ENCODE data around the gene SLFN12L. TPM values are rescaled to one million over a fixed set of nuclear protein-coding genes. Genes with fewer than 3 reads are reported as not detected.

Gene SLFN12L
- total RNA-seq, 4 donors from 2014 or later, result 0.50 to 3.4 (median 1.2) TPM

DNA sequence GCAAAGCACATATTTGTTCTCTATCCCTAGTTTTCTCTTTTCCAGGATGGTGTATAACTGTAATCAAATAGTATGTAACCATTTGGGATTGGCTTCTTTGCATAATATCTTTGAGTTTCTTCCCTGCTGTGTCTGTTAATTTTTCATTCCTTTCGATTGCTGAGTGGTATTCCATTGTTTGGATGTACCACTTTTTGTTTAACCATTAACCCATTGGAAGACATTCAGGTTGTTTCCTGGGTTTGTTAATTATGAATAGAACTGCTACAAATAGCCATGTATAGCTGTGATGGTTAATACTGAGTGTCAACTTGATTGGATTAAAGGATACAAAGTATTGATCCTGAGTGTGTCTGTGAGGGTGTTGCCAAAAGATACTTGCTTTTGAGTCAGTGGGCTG is 84.3 kb downstream of the SLFN12L start:
- TF ChIP-seq CTCF (IDR thresholded peaks at IDR 0.05), result no peak
- TF ChIP-seq POLR2A (IDR thresholded peaks at IDR 0.05), result no peak
- Histone ChIP-seq H3K36me3 (no peaks in the 10 kb centered on the region), H3K4me1 (peaks cover 0 to 17% (median 5%) of the 10 kb centered on the region in 3 donors), H3K27ac (no peak overlapping the region), H3K27me3 (peaks cover 0 to 63% (median 0%) of the 10 kb centered on the region in 4 donors), H3K4me3 (no peak overlapping the region), H3K9me3 (no peaks in the 10 kb centered on the region)
- intact Hi-C loops (cut with DNase I), result no loop called here
- WGBS, 2 donors, result 32 to 40% methylated on average over 1 of the region's 1 CpG
- DNase-seq, result no peak

DNA sequence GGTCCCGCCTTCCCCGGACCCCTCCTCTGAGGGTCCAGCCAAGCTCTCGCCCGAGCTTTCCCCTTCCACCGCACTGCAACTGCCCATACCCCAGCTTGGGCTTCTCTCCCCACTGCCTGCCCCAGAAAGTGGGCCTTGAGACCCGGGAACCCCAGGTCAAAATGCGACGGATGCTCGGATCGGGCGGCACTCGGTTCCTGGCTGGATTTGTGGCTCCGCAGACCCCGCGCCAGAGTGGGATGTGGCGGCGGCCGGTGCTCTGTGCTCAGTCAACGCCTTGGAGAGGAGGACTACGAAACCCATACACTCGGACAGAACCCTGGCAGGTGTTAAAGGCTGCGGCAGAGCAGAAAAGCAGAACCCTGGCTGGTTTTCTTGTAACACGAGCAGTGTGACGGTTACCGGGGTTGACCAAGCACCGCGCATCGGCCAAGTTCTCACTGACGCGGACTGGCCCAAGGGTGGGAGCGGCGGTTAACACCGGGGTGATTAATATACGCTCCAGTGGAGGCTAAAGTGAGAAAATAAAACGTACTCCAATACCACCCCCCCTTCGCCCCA is 88.0 kb downstream of the SLFN12L start:
- intact Hi-C loops (cut with DNase I), result no loop called here
- TF ChIP-seq CTCF (IDR thresholded peaks at IDR 0.05) (no peak), POLR2A (IDR thresholded peaks at IDR 0.05) (no peak)

DNA sequence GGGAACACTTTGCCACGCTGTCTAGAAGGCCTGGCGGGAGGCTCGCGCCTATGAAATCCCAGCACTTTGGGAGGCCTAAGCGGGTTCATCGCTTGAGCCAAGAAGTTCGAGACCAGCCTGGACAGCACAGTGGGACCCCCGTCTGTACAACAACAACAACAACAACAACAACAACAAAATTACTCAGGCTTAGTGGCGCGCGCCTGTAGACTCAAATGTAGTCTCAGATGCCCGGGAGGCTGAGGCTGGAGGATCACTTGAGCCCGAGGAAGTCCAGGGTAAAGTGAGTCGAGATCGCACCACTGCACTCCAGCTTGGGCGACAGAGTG is 88.6 kb downstream of the SLFN12L start:
- H3K27ac ChIP-seq, result peak overlapping the region in 3 of 4 donors; percentile 78 to 83 (median 79)
- intact Hi-C loops (cut with DNase I), result no loop called here
- no peak for DNase-seq
- H3K27me3 ChIP-seq, result peaks cover 0 to 56% (median 0%) of the 10 kb centered on the region in 4 donors
- H3K4me3 ChIP-seq, result peak overlapping the region; percentile 51 to 82 (median 62)
- H3K36me3 ChIP-seq, result no peaks in the 10 kb centered on the region
- 34 to 45% methylated on average over 12 to 16 of the region's 16 CpGs for WGBS, 2 donors
- TF ChIP-seq CTCF (IDR thresholded peaks at IDR 0.05) (no peak), POLR2A (IDR thresholded peaks at IDR 0.05) (no peak)
- H3K9me3 ChIP-seq, result no peaks in the 10 kb centered on the region
- peaks cover 0 to 26% (median 5%) of the 10 kb centered on the region in 3 donors for H3K4me1 ChIP-seq

More for the DNA sequence above, 88.0 kb downstream of the SLFN12L start:
- H3K9me3 ChIP-seq, result no peaks in the 10 kb centered on the region
- H3K27me3 ChIP-seq, result peaks cover 0 to 59% (median 0%) of the 10 kb centered on the region in 4 donors
- peak overlapping the region in 3 of 4 donors; percentile 61 to 82 (median 62) for H3K4me3 ChIP-seq
- DNase-seq, result no peak
- H3K4me1 ChIP-seq, result peaks cover 0 to 26% (median 5%) of the 10 kb centered on the region in 3 donors
- no peaks in the 10 kb centered on the region for H3K36me3 ChIP-seq
- WGBS, 2 donors, result 44 to 61% methylated on average over 12 to 25 of the region's 36 CpGs
- H3K27ac ChIP-seq, result no peak overlapping the region

DNA sequence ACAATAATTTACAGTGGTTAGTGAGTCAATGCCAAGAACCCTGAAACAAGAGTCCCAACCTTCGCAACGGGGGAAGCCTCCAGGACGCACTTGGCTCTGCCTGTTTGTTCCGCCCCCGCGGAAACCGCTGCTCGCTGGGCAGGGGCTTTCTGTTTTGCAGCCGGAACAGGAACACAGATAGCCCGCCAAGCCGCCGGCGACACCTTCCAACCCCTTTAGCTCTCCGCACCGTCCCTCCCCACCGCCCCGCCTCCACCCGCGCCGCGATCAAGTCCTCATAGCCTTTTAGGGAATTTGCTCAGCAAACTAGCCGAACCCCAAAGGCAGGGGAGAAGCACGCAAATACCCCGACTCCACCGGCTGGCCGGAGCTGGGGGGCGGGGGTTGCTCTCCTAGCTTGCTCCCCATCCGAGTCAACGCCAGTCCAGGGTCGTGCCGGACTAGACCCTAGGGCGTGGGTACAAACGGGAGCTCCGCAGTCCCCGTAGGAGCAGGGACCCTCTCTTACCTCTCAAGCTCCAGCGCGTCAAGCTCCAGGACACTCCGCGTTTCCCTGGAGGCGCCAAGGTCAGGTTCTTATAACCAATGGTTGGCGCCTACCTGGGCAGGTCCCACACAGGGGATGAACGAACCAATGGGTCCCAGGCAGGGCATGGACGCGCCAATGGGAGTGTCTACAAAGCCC is 89.1 kb downstream of the SLFN12L start, which contains the start of gene SLFN13:
Gene SLFN13, minus strand, starts transcription at position 553 of the 685 bp plus-strand sequence. CDS start 3,086 bp downstream, outside the sequence.
- Histone ChIP-seq H3K27ac (peak within 1 kb of the TSS; percentile 74 to 83 (median 78)), H3K27me3 (peaks cover 0 to 52% (median 0%) of the 10 kb centered on the region in 4 donors), H3K4me3 (peak within 1 kb of the TSS; percentile 51 to 82 (median 62)), H3K36me3 (no peaks in the 10 kb centered on the region), H3K9me3 (no peaks in the 10 kb centered on the region), H3K4me1 (peaks cover 0 to 26% (median 5%) of the 10 kb centered on the region in 3 donors)
- WGBS, 2 donors, result 0 to 2% methylated on average over 3 to 16 of the region's 44 CpGs
- intact Hi-C loops (cut with DNase I), result no loop called here
- peak in 1 of 4 donors; percentile 33 for TF ChIP-seq POLR2A (IDR thresholded peaks at IDR 0.05)
- no peak for TF ChIP-seq CTCF (IDR thresholded peaks at IDR 0.05)
- DNase-seq, result peak; percentile 41

DNA sequence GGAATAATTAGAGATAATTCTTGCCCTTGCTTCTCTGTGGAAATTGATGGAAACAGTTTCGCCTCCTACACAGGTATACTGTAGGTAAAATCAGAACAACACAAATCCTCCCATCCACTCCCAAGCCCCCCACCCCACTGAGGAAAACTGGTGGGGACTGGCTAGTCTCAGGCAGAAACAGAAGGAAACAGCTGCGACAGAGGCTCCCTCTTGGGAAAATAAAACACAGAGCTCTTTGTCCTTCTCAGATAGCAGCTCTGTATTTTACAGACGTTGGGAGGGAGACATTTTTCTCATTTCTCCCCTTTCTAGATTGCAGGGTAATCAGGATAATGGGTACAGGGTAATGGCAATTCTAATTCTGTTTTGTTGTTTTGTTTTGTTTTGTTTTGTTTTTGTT is 90.0 kb downstream of the SLFN12L start:
- H3K4me1 ChIP-seq, result peaks cover 0 to 26% (median 5%) of the 10 kb centered on the region in 3 donors
- H3K4me3 ChIP-seq, result peak overlapping the region in 3 of 4 donors; percentile 61 to 82 (median 62)
- TF ChIP-seq POLR2A (IDR thresholded peaks at IDR 0.05) (no peak), CTCF (IDR thresholded peaks at IDR 0.05) (no peak)
- H3K36me3 ChIP-seq, result no peaks in the 10 kb centered on the region
- intact Hi-C loops (cut with DNase I), result no loop called here
- no peak for DNase-seq
- H3K9me3 ChIP-seq, result no peaks in the 10 kb centered on the region
- 43 to 66% methylated on average over 2 to 3 of the region's 3 CpGs for WGBS, 2 donors
- peak overlapping the region in 3 of 4 donors; percentile 5 to 79 (median 78) for H3K27ac ChIP-seq
- H3K27me3 ChIP-seq, result peaks cover 0 to 43% (median 0%) of the 10 kb centered on the region in 4 donors
